GM12878 (cell line): ENCODE data around the gene ATF4. TPM values are rescaled to one million over a fixed set of nuclear protein-coding genes. Genes with fewer than 3 reads are reported as not detected.

Experiments
- ATAC-seq: fragments of 200-7000 bp; cut with Tn5 transposase; 3 replicates; pipeline ENCODE4 v1.9.1; 2020; ENCODE audit warnings: mild to moderate bottlenecking, moderate library complexity
- BruUV-seq: library from RNA; stranded (reverse); fragments of 400-500 nt; replicated peaks from 2 replicates; lab custom pipeline; 2021; lab: Mats Ljungman, UMichigan
- CTCF ChIA-PET: fragments of 300-600 bp; sonication (Branson Sonifier 250); formaldehyde crosslinking; extraction: SDS; loops from one replicate; lab custom pipeline; 2021; ENCODE audit warnings: inconsistent platforms; lab: Yijun Ruan, JAX
- POLR2A ChIA-PET: fragments of 350-600 bp; formaldehyde crosslinking; extraction: SDS; loops from one replicate; lab custom pipeline; 2021; ENCODE audit warnings: inconsistent platforms; lab: Charles Lee
- RAD21 ChIA-PET: fragments of 300-600 bp; sonication (Branson Sonifier 250); formaldehyde crosslinking; loops from one replicate; lab custom pipeline; 2023; ENCODE audit warnings: antibody characterized with exemption; ENCODE audit not compliant: unreplicated experiment; lab: Charles Lee
- SMC1A ChIA-PET: fragments of 300-600 bp; sonication (Branson Sonifier 250); formaldehyde crosslinking; loops from one replicate; lab custom pipeline; 2023; ENCODE audit not compliant: unreplicated experiment, uncharacterized antibody; lab: Charles Lee
- DNase-seq: peaks from one replicate; pipeline ENCODE4 v3.0.0-alpha.2; 2011; ENCODE audit warnings: low read depth, low spot score
- FAIRE-seq: peaks from 3 replicates; lab custom pipeline; 2011; peaks lifted over from hg19 to GRCh38; lab: Jason Lieb, UNC
- H2AFZ ChIP-seq: 2 replicates; pipeline ENCODE4 v1.6.0; 2011; ENCODE audit warnings: low read depth, low read length, control low read depth; ENCODE audit not compliant: control insufficient read depth
- H3K27ac ChIP-seq: 2 replicates; pipeline ENCODE4 v1.5.1; 2011; ENCODE audit warnings: control low read depth; ENCODE audit not compliant: control insufficient read depth, insufficient read depth
- H3K27me3 ChIP-seq, 2 experiments: replicated peaks in 1 of 2; 2 replicates each; pipeline versions ENCODE4 v1.6.0 to v1.6.1; 2011; ENCODE audit warnings: low read length in 1 of 2; ENCODE audit not compliant: control insufficient read depth in 2 of 2, insufficient read depth in 2 of 2
- H3K36me3 ChIP-seq, 2 experiments: 2 replicates each; pipeline ENCODE4 v1.5.1; 2011; ENCODE audit warnings: low read length in 1 of 2; ENCODE audit not compliant: control insufficient read depth in 2 of 2, insufficient read depth in 2 of 2
- H3K4me1 ChIP-seq: 2 replicates; pipeline ENCODE4 v1.6.1; 2011; ENCODE audit warnings: mild to moderate bottlenecking, low read length, moderate library complexity, mixed read lengths; ENCODE audit not compliant: control insufficient read depth, insufficient read depth
- H3K4me2 ChIP-seq: 2 replicates; pipeline ENCODE4 v1.6.0; 2011; ENCODE audit warnings: control low read depth; ENCODE audit not compliant: control insufficient read depth, insufficient read depth
- H3K4me3 ChIP-seq: fragments of 200-600 bp; sonication (generic); 2 replicates; pipeline ENCODE4 v1.5.1; 2016
- H3K79me2 ChIP-seq: 2 replicates; pipeline ENCODE4 v1.6.0; 2011; ENCODE audit warnings: low read length; ENCODE audit not compliant: control insufficient read depth, insufficient read depth
- H3K9ac ChIP-seq: 2 replicates; pipeline ENCODE4 v1.8.0; 2011; ENCODE audit warnings: low read length, control low read depth, mixed read lengths; ENCODE audit not compliant: control insufficient read depth, insufficient read depth
- H3K9me3 ChIP-seq: replicated peaks from 3 replicates; pipeline ENCODE4 v1.5.1; 2011; ENCODE audit warnings: mild to moderate bottlenecking, low read length; ENCODE audit not compliant: control insufficient read depth, insufficient read depth
- H4K20me1 ChIP-seq: 2 replicates; pipeline ENCODE4 v1.6.0; 2011; ENCODE audit not compliant: control insufficient read depth, insufficient read depth
- EP300 ChIP-seq, 2 experiments: fragments of 150-350 bp in 1 of 2; IDR thresholded peaks; 2 replicates each; pipeline ENCODE4 v1.6.1; 2011 to 2012; ENCODE audit warnings: low read depth in 2 of 2, low read length in 2 of 2, borderline replicate concordance in 1 of 2, improper control_type of control experiment in 1 of 2, inconsistent platforms in 1 of 2; ENCODE audit not compliant: control insufficient read depth in 1 of 2
- MTA3 ChIP-seq: IDR thresholded peaks from 2 replicates; pipeline ENCODE4 v1.6.1; 2012; ENCODE audit warnings: low read length, inconsistent platforms, borderline replicate concordance
- SMC3 ChIP-seq: IDR thresholded peaks from 2 replicates; pipeline ENCODE4 v1.6.1; 2011; ENCODE audit warnings: low read length, improper control_type of control experiment, borderline replicate concordance
- TARDBP ChIP-seq: IDR thresholded peaks from 2 replicates; pipeline ENCODE4 v1.6.1; 2016; ENCODE audit warnings: borderline replicate concordance
- ZNF687 ChIP-seq: fragments of 450-650 bp; IDR thresholded peaks from 2 replicates; pipeline ENCODE4 v1.6.1; 2017; ENCODE audit warnings: mild to moderate bottlenecking, moderate library complexity
- WGBS: methylation state at CpG from one replicate; pipeline ENCODE4 v1.1.6; 2016; ENCODE audit warnings: low lambda C conversion rate; ENCODE audit not compliant: insufficient replicate concordance, insufficient coverage; ENCODE audit errors: missing lambda C conversion rate; 5-methylcytosine and 5-hydroxymethylcytosine counted together
- in situ Hi-C: fragments of 300-500 bp; cut with MboI; formaldehyde crosslinking; loops from 9 replicates; pipeline ENCODE4 v1.14.3; 2018; ENCODE audit warnings: mixed read lengths
- intact Hi-C: fragments of 100-400 bp; cut with micrococcal nuclease; formaldehyde crosslinking; loops from one replicate; pipeline ENCODE4 v1.14.2; 2022; ENCODE audit not compliant: unreplicated experiment
- polyA plus RNA-seq, 11 experiments: library from polyadenylated mRNA; depleted of rRNA in 4 of 11; unstranded in 6 of 11; stranded (reverse) in 5 of 11; fragments of >200 nt; fragmentation: Nextera tagmentation in 4 of 11; fragmentation: Illumina TruSeq in 1 of 11; extraction: Ambion mirVana in 4 of 11; extraction: Trizol in 1 of 11; gene quantifications; 1 replicate in 1 of 11; 2 replicates in 10 of 11; pipeline versions ENCODE4 v1.2.1 to v1.2.3, GENCODE V29; 2011 to 2016; ENCODE audit warnings: inconsistent platforms in 2 of 11, missing spikeins in 2 of 11, low read depth in 1 of 11
- total RNA-seq, 4 experiments: library from RNA; depleted of rRNA in 3 of 4; stranded (reverse); fragments of >200 nt in 3 of 4; fragmentation: Illumina TruSeq in 1 of 4; extraction: Trizol in 1 of 4; gene quantifications; 2 replicates each; pipeline versions ENCODE4 v1.2.1 to v1.2.3, GENCODE V29; 2013 to 2021
- TF ChIP-seq, protein P1 (sequence below): fragments of 450-650 bp; formaldehyde crosslinking; IDR thresholded peaks from 2 replicates; pipeline ENCODE4 v1.4.0; 2022; ENCODE audit warnings: mild to moderate bottlenecking, moderate library complexity
- TF ChIP-seq, protein P2 (sequence below): fragments of 450-650 bp; IDR thresholded peaks from 2 replicates; pipeline ENCODE4 v1.6.1; 2018; ENCODE audit warnings: mild to moderate bottlenecking, low read depth, moderate library complexity; ENCODE audit not compliant: partially characterized antibody
- TF ChIP-seq, protein P3 (sequence below): fragments of 450-650 bp; IDR thresholded peaks from 2 replicates; pipeline ENCODE4 v1.6.1; 2017; ENCODE audit warnings: borderline replicate concordance

The ATF4 gene
- total and polyA plus RNA-seq, 10 of the 15 experiments (the other 5 are each of a cell fraction or from before 2014, with no cell fraction given): 88.3 to 605 (median 320) TPM

- H3K4me2 ChIP-seq: peak overlapping the region; percentile 100
- no TSS peak for BruUV-seq
- ChIA-PET POLR2A (interaction anchor here (0.7 to 2.6 kb wide), 17 partner anchors 7 to 380 kb away, joined by 3 to 32 read pairs (median 6); partner anchors contain the start of genes ATF4, MIEF1, RPL3 and TAB1), RAD21 (interaction anchor here (0.7 to 4.7 kb wide), 38 partner anchors 8 to 760 kb away, joined by 3 to 44 read pairs (median 5); partner anchors contain the start of genes ATF4, CBX7, MIEF1 and RPL3), CTCF (interaction anchor here (0.6 to 17.8 kb wide), 50 partner anchors 8 to 1063 kb away, joined by 3 to 372 read pairs (median 5); partner anchors contain the start of genes ATF4, MIEF1, RPL3 and SYNGR1), SMC1A (interaction anchor here (0.8 to 2.9 kb wide), 28 partner anchors 9 to 818 kb away, joined by 3 to 30 read pairs (median 5); partner anchors contain the start of genes ATF4, MIEF1, RPL3 and TAB1)
- ATAC-seq (peak; percentile 57), DNase-seq (peak; percentile 73), FAIRE-seq (peak; percentile 65)
- peaks cover 58% of the 10 kb centered on the region for H3K79me2 ChIP-seq
- H3K36me3 ChIP-seq: peaks cover 6 to 10% of the 10 kb centered on the region in 2 experiments; a peak in 3 of 4 replicates
- in situ Hi-C loops: no loop called here
- peak overlapping the region; percentile 96 for H3K27ac ChIP-seq
- peaks cover 14% of the 10 kb centered on the region for H4K20me1 ChIP-seq
- WGBS: 1% methylated on average over 32 of the region's 32 CpGs
- H3K9me3 ChIP-seq: no peaks in the 10 kb centered on the region
- peak overlapping the region; percentile 39 for H2AFZ ChIP-seq
- intact Hi-C loops: loop anchor here (1.0 to 2.0 kb wide), 4 partner anchors 36 to 358 kb away; partner anchors contain the start of gene RPL3
- peak overlapping the region; percentile 99 for H3K4me3 ChIP-seq
- H3K9ac ChIP-seq: peak overlapping the region; percentile 85
- H3K4me1 ChIP-seq: peaks cover 55% of the 10 kb centered on the region
- no peaks in the 10 kb centered on the region for H3K27me3 ChIP-seq
- TF ChIP-seq SMC3: peak; percentile 98
- peak; percentile 91 for TF ChIP-seq TARDBP
- TF ChIP-seq EP300 (IDR thresholded peaks at IDR 0.05; ENCODE audit: borderline replicate concordance in 1 of 2, control insufficient read depth in 1 of 2, low read depth in 2 of 2, low read length in 2 of 2): peak; percentile 59 to 70; a peak in 3 of 4 replicates
- TF ChIP-seq, protein P1, sequence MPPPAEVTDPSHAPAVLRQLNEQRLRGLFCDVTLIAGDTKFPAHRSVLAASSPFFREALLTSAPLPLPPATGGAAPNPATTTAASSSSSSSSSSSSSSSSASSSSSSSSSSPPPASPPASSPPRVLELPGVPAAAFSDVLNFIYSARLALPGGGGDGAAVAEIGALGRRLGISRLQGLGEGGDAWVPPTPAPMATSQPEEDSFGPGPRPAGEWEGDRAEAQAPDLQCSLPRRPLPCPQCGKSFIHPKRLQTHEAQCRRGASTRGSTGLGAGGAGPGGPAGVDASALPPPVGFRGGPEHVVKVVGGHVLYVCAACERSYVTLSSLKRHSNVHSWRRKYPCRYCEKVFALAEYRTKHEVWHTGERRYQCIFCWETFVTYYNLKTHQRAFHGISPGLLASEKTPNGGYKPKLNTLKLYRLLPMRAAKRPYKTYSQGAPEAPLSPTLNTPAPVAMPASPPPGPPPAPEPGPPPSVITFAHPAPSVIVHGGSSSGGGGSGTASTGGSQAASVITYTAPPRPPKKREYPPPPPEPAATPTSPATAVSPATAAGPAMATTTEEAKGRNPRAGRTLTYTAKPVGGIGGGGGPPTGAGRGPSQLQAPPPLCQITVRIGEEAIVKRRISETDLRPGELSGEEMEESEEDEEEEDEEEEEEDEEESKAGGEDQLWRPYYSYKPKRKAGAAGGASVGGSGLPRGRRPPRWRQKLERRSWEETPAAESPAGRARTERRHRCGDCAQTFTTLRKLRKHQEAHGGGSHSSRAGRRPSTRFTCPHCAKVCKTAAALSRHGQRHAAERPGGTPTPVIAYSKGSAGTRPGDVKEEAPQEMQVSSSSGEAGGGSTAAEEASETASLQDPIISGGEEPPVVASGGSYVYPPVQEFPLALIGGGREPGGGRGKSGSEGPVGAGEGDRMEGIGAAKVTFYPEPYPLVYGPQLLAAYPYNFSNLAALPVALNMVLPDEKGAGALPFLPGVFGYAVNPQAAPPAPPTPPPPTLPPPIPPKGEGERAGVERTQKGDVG: no peak
- no peak for TF ChIP-seq MTA3
- TF ChIP-seq, protein P2, sequence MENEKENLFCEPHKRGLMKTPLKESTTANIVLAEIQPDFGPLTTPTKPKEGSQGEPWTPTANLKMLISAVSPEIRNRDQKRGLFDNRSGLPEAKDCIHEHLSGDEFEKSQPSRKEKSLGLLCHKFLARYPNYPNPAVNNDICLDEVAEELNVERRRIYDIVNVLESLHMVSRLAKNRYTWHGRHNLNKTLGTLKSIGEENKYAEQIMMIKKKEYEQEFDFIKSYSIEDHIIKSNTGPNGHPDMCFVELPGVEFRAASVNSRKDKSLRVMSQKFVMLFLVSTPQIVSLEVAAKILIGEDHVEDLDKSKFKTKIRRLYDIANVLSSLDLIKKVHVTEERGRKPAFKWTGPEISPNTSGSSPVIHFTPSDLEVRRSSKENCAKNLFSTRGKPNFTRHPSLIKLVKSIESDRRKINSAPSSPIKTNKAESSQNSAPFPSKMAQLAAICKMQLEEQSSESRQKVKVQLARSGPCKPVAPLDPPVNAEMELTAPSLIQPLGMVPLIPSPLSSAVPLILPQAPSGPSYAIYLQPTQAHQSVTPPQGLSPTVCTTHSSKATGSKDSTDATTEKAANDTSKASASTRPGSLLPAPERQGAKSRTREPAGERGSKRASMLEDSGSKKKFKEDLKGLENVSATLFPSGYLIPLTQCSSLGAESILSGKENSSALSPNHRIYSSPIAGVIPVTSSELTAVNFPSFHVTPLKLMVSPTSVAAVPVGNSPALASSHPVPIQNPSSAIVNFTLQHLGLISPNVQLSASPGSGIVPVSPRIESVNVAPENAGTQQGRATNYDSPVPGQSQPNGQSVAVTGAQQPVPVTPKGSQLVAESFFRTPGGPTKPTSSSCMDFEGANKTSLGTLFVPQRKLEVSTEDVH: peak; percentile 61
- TF ChIP-seq, protein P3, sequence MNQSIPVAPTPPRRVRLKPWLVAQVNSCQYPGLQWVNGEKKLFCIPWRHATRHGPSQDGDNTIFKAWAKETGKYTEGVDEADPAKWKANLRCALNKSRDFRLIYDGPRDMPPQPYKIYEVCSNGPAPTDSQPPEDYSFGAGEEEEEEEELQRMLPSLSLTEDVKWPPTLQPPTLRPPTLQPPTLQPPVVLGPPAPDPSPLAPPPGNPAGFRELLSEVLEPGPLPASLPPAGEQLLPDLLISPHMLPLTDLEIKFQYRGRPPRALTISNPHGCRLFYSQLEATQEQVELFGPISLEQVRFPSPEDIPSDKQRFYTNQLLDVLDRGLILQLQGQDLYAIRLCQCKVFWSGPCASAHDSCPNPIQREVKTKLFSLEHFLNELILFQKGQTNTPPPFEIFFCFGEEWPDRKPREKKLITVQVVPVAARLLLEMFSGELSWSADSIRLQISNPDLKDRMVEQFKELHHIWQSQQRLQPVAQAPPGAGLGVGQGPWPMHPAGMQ: no peak
- peak; percentile 45 for TF ChIP-seq ZNF687
Observed at GRCh38 chr22:39528681-39529486, 8.5 kb downstream of the ATF4 start.
